H1 (cell line): ENCODE data around the gene MAPK8. TPM values are rescaled to one million over a fixed set of nuclear protein-coding genes. Genes with fewer than 3 reads are reported as not detected.

ENCODE experiments used
- CHD7 ChIP-seq: fragments of 300-600 bp; sonication (generic); IDR thresholded peaks from 2 replicates; pipeline ENCODE4 v1.7.1; 2012; ENCODE audit warnings: low read length, moderate library complexity, mild to moderate bottlenecking, inconsistent platforms; ENCODE audit not compliant: insufficient replicate concordance
- SIRT6 ChIP-seq: IDR thresholded peaks from one replicate; pipeline ENCODE4 v1.7.1; 2012; ENCODE audit warnings: low read length, inconsistent platforms
- polyA plus RNA-seq, 7 experiments: library from polyadenylated mRNA; depleted of rRNA in 3 of 7; stranded (reverse) in 5 of 7; unstranded in 2 of 7; fragments of >200 nt in 5 of 7; fragments of 200-250 nt in 2 of 7; gene quantifications; 1 replicate in 5 of 7; 2 replicates in 1 of 7; 4 replicates in 1 of 7; pipeline versions ENCODE4 v1.2.1 to v1.2.3, GENCODE V29; 2011 to 2013; ENCODE audit warnings: missing spikeins in 2 of 7, mixed read lengths in 2 of 7
- total RNA-seq: library from RNA; stranded (reverse); fragmentation: NEBNext Ultra II Directional; extraction: Animal tissue kit (Norgen Biotek cat#: 25700); gene quantifications from 2 replicates; pipeline ENCODE4 v1.2.1, GENCODE V29; 2021

The MAPK8 gene
- total and polyA plus RNA-seq, 2 of the 8 experiments (the other 6 are each of a cell fraction or from before 2014, with no cell fraction given), result 23.3 to 71.3 TPM

- no peak for TF ChIP-seq CHD7
- TF ChIP-seq SIRT6, result no peak
Measured at GRCh38 chr10:48470893-48471805, 164.7 kb downstream of the MAPK8 start (continued).
